DOHH2 (cell line): ENCODE measurements around the gene CHRDL2.

Source experiments
- H3F3A ChIP-seq: fragments of 200-600 bp; sonication (generic), shearing (Covaris generic); 2 replicates; pipeline ENCODE4 v1.6.0; 2016; ENCODE audit warnings: antibody characterized with exemption, mild to moderate bottlenecking; ENCODE audit not compliant: control insufficient read depth, insufficient read depth
- H3K27ac ChIP-seq: fragments of 200-600 bp; sonication (generic); 2 replicates; pipeline ENCODE4 v1.5.1; 2014; ENCODE audit warnings: low read depth, mild to moderate bottlenecking, low read length, moderate library complexity
- H3K27me3 ChIP-seq: fragments of 200-600 bp; sonication (generic); 2 replicates; pipeline ENCODE4 v1.6.1; 2014; ENCODE audit warnings: mild to moderate bottlenecking, low read length, mixed read lengths; ENCODE audit not compliant: control insufficient read depth
- H3K36me3 ChIP-seq: fragments of 200-600 bp; sonication (generic); 2 replicates; pipeline ENCODE4 v1.6.1; 2014; ENCODE audit warnings: mild to moderate bottlenecking, low read length, moderate library complexity, mixed read lengths; ENCODE audit not compliant: control insufficient read depth
- H3K4me1 ChIP-seq: fragments of 200-600 bp; sonication (generic); 2 replicates; pipeline ENCODE4 v1.6.1; 2014; ENCODE audit warnings: mild to moderate bottlenecking, low read length, mixed read lengths; ENCODE audit not compliant: control insufficient read depth
- H3K4me2 ChIP-seq: fragments of 200-600 bp; sonication (generic); 2 replicates; pipeline ENCODE4 v1.6.0; 2014; ENCODE audit warnings: mild to moderate bottlenecking, low read length, moderate library complexity
- H3K4me3 ChIP-seq: fragments of 200-600 bp; sonication (generic); 2 replicates; pipeline ENCODE4 v1.5.1; 2014; ENCODE audit warnings: mild to moderate bottlenecking, low read length, mixed read lengths
- H3K79me2 ChIP-seq: fragments of 200-600 bp; sonication (generic); 2 replicates; pipeline ENCODE4 v1.6.1; 2014; ENCODE audit warnings: mild to moderate bottlenecking, low read length, mixed read lengths; ENCODE audit not compliant: control insufficient read depth
- H3K9me2 ChIP-seq: fragments of 200-600 bp; sonication (generic); replicated peaks from 2 replicates; pipeline ENCODE4 v1.6.1; 2014; ENCODE audit warnings: mild to moderate bottlenecking, low read length, mixed read lengths; ENCODE audit not compliant: control insufficient read depth
- H3K9me3 ChIP-seq: fragments of 200-600 bp; sonication (generic); 2 replicates; pipeline ENCODE4 v1.6.1; 2014; ENCODE audit warnings: antibody characterized with exemption, low read length, mixed read lengths; ENCODE audit not compliant: control insufficient read depth, insufficient read depth
- H4K20me1 ChIP-seq: fragments of 200-600 bp; sonication (generic); 2 replicates; pipeline ENCODE4 v1.6.0; 2014; ENCODE audit warnings: low read depth, mild to moderate bottlenecking, antibody characterized with exemption, low read length, moderate library complexity; ENCODE audit not compliant: control insufficient read depth, insufficient read depth
- EZH2phosphoT487 ChIP-seq: fragments of 200-600 bp; sonication (generic); IDR thresholded peaks from 2 replicates; pipeline ENCODE4 v1.6.1; 2017; ENCODE audit warnings: borderline replicate concordance, mild to moderate bottlenecking, antibody characterized with exemption, low read length, moderate library complexity, mixed read lengths
- TF ChIP-seq, protein P1 (sequence below): fragments of 200-600 bp; sonication (generic); IDR thresholded peaks from one replicate; pipeline ENCODE4 v1.5.1; 2014; ENCODE audit warnings: antibody characterized with exemption, mild to moderate bottlenecking, low read depth, low read length; ENCODE audit not compliant: poor library complexity, severe bottlenecking

The CHRDL2 gene

DNA sequence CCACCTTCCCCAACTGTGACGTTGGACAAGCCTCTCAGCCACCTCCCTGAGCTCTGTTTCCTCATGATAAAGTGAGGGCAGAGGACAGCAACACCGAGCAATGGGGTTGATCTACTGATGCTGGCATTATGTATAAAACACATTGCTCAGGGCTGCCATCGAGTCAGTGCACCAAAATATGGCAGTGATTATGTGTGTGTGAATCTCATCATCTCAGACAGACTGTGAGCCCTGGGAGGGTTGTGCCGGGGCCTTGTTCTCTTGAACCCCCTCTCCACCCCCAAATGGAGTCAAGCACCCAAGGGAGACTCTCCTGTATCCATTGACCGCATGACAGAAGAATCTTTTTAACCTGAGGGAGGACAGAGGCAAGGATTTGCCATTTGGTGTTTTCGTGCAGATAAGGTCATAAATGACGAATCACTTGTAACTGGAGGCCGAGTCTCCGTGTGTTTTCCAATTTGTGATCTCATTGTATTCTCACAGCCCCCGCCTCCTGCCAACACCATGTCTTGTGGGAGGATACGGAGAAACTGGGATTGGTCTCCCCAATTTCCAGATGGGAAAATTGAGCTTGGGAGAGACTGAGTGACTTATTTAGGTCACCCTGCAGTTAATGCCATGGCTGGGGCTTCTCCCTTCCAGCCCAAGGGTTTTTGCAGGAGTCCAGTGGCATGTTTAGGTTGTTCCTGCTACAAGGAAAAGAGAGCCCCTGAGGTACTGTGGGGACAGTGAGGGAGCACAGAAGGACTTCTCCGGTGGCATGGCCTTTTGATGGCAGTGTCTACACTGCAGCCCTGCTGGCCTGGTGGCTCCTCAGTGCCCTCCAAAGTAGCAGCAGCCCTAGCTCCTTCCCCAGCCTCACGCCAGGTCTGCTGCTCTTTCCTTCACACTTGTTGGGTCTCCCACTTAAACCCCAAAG, 52.4 kb downstream of the CHRDL2 start:
- no peaks in the 10 kb centered on the region; the same call in 1 of the 2 replicates for H4K20me1 ChIP-seq
- no peak for TF ChIP-seq EZH2phosphoT487
- TF ChIP-seq, protein P1, sequence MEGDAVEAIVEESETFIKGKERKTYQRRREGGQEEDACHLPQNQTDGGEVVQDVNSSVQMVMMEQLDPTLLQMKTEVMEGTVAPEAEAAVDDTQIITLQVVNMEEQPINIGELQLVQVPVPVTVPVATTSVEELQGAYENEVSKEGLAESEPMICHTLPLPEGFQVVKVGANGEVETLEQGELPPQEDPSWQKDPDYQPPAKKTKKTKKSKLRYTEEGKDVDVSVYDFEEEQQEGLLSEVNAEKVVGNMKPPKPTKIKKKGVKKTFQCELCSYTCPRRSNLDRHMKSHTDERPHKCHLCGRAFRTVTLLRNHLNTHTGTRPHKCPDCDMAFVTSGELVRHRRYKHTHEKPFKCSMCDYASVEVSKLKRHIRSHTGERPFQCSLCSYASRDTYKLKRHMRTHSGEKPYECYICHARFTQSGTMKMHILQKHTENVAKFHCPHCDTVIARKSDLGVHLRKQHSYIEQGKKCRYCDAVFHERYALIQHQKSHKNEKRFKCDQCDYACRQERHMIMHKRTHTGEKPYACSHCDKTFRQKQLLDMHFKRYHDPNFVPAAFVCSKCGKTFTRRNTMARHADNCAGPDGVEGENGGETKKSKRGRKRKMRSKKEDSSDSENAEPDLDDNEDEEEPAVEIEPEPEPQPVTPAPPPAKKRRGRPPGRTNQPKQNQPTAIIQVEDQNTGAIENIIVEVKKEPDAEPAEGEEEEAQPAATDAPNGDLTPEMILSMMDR, result no peak
- H3K9me2 ChIP-seq, result no peaks in the 10 kb centered on the region
- H3K79me2 ChIP-seq, result no peaks in the 10 kb centered on the region
- no peak overlapping the region for H3K4me2 ChIP-seq
- H3K36me3 ChIP-seq, result no peaks in the 10 kb centered on the region
- no peaks in the 10 kb centered on the region for H3K9me3 ChIP-seq
- H3K4me1 ChIP-seq, result no peaks in the 10 kb centered on the region
- H3F3A ChIP-seq, result no peaks in the 10 kb centered on the region
- H3K27me3 ChIP-seq, result no peaks in the 10 kb centered on the region
- H3K4me3 ChIP-seq, result no peak overlapping the region
- no peak overlapping the region for H3K27ac ChIP-seq

GRCh38 chr11:74678041-74678440, 53.2 kb downstream of the CHRDL2 start:
- TF ChIP-seq EZH2phosphoT487, result no peak
- TF ChIP-seq, protein P1, result no peak
- H3F3A ChIP-seq, result no peaks in the 10 kb centered on the region

GRCh38 chr11:74677131-74677530, 54.1 kb downstream of the CHRDL2 start:
- H3F3A ChIP-seq, result no peaks in the 10 kb centered on the region
- H3K9me3 ChIP-seq, result no peaks in the 10 kb centered on the region
- H3K4me2 ChIP-seq, result no peak overlapping the region
- H3K4me1 ChIP-seq, result no peaks in the 10 kb centered on the region
- no peak overlapping the region for H3K27ac ChIP-seq
- H3K36me3 ChIP-seq, result no peaks in the 10 kb centered on the region
- H3K9me2 ChIP-seq, result no peaks in the 10 kb centered on the region
- no peaks in the 10 kb centered on the region for H3K27me3 ChIP-seq
- no peaks in the 10 kb centered on the region for H3K79me2 ChIP-seq
- no peak for TF ChIP-seq EZH2phosphoT487
- H4K20me1 ChIP-seq, result no peaks in the 10 kb centered on the region; the same call in 1 of the 2 replicates
- no peak overlapping the region for H3K4me3 ChIP-seq

More at GRCh38 chr11:74678041-74678440, 53.2 kb downstream of the CHRDL2 start:
- H3K9me2 ChIP-seq, result no peaks in the 10 kb centered on the region
- no peaks in the 10 kb centered on the region for H3K27me3 ChIP-seq
- H3K27ac ChIP-seq, result no peak overlapping the region
- H3K36me3 ChIP-seq, result no peaks in the 10 kb centered on the region
- no peaks in the 10 kb centered on the region for H3K79me2 ChIP-seq
- H3K4me2 ChIP-seq, result no peak overlapping the region
- H3K4me1 ChIP-seq, result no peaks in the 10 kb centered on the region
- H3K4me3 ChIP-seq, result no peak overlapping the region
- H3K9me3 ChIP-seq, result no peaks in the 10 kb centered on the region
- H4K20me1 ChIP-seq, result no peaks in the 10 kb centered on the region; the same call in 1 of the 2 replicates

- Histone ChIP-seq H3K27me3 (no peaks in the 10 kb centered on the region), H3K4me2 (no peak overlapping the region), H3F3A (no peaks in the 10 kb centered on the region), H3K4me1 (no peaks in the 10 kb centered on the region), H3K27ac (no peak overlapping the region), H3K79me2 (no peaks in the 10 kb centered on the region), H3K9me3 (no peaks in the 10 kb centered on the region), H4K20me1 (no peaks in the 10 kb centered on the region; the same call in 1 of the 2 replicates), H3K4me3 (no peak overlapping the region), H3K9me2 (no peaks in the 10 kb centered on the region), H3K36me3 (no peaks in the 10 kb centered on the region)
- TF ChIP-seq EZH2phosphoT487, result no peak
- TF ChIP-seq, protein P1, result no peak
Measured at GRCh38 chr11:74676596-74676995, 54.6 kb downstream of the CHRDL2 start.
